A549 (cell line): ENCODE results near the gene FAM131C.
"Not testable (repeated sequence)": the region's sequence is repeated elsewhere in the genome, so short reads cannot be mapped to it uniquely, and the experiment has no call there.

ENCODE experiments used
- CTCF ChIP-seq: fragments of >200 bp; sonication (Bioruptor Twin); formaldehyde crosslinking; IDR thresholded peaks from 3 replicates; pipeline ENCODE4 v1.5.1; 2016
- GATA3 ChIP-seq: IDR thresholded peaks from 2 replicates; pipeline ENCODE4 v1.6.1; 2012; ENCODE audit warnings: borderline replicate concordance
- JUN ChIP-seq, 2 experiments: fragments of >200 bp; sonication (Bioruptor Twin); formaldehyde crosslinking; IDR thresholded peaks; 2 replicates in 1 of 2; 3 replicates in 1 of 2; pipeline ENCODE4 v1.6.1; 2016 to 2017
- POLR2A ChIP-seq: IDR thresholded peaks from 2 replicates; pipeline ENCODE4 v1.6.1; 2012; ENCODE audit warnings: mild to moderate bottlenecking, low read length
- RNF2 ChIP-seq: fragments of 200-600 bp; sonication (generic); IDR thresholded peaks from 2 replicates; pipeline ENCODE4 v1.6.1; 2016; ENCODE audit warnings: low read depth, mild to moderate bottlenecking, antibody characterized with exemption, moderate library complexity, borderline replicate concordance
- TF ChIP-seq, protein P1 (sequence below): IDR thresholded peaks from 2 replicates; pipeline ENCODE4 v1.6.1; 2012

- not testable (repeated sequence) for TF ChIP-seq CTCF; POLR2A; GATA3; RNF2; JUN (IDR thresholded peaks at IDR 0.05)
- TF ChIP-seq, protein P1, sequence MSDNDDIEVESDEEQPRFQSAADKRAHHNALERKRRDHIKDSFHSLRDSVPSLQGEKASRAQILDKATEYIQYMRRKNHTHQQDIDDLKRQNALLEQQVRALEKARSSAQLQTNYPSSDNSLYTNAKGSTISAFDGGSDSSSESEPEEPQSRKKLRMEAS, result not testable (repeated sequence)
Observed at GRCh38 chr1:16051949-16052348, 21.5 kb downstream of the FAM131C start.
